ENCODE data around the gene RUVBL1.

The RUVBL1 gene

DNA sequence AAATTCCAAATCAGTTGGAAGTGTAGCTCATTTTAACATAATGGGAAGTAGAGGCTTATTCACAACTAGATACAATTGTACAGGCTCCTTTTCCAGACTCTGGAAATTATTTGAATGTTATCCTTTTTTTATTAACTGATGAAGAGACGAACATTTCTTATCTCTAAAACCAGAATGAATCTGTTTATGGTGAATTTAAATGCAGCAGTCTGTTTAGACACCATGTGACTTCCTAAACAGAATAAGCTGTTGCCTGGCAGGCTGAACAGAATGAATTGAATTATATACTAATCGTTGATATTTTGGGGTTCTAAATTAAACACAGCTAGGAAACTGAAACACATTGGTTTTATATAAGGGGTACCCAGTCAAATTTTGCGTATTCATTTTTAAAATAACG lies 67.4 kb downstream of the RUVBL1 start:
- no peak for ATAC-seq
- no peak for DNase-seq
- Mint-ChIP-seq H3K27me3 (no peaks in the 10 kb centered on the region), H3K4me3 (no peak overlapping the region), H3K36me3 (ENCODE audit: low read depth) (peaks cover 71% of the 10 kb centered on the region), H3K4me1 (peaks cover 35% of the 10 kb centered on the region), H3K27ac (no peak overlapping the region), H3K9me3 (no peaks in the 10 kb centered on the region)

DNA sequence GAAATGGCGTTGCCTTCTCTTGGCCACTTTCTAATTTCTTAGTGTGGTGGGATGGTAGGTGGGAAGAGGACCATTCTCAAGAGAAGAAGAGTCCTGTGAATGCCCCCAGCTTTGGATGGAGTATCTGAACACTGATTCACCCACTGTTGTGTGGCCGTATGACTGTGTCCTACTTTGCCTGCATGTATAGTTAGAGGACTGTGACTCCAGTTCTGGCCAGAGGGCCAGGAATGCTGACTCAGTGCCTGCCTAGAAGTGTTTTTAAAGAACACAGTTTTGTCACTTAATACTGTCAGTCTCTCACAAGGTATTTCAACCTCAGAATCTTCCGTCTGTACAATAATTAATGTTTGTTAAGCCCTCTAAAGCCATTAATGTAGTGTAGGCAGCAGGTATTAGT lies 69.2 kb downstream of the RUVBL1 start:
- Mint-ChIP-seq H3K27me3 (no peaks in the 10 kb centered on the region), H3K9me3 (no peaks in the 10 kb centered on the region), H3K4me1 (peaks cover 38% of the 10 kb centered on the region), H3K4me3 (peak overlapping the region; percentile 94), H3K36me3 (ENCODE audit: low read depth) (peaks cover 53% of the 10 kb centered on the region), H3K27ac (peak overlapping the region; percentile 94)
- DNase-seq (no peak), ATAC-seq (no peak)

DNA sequence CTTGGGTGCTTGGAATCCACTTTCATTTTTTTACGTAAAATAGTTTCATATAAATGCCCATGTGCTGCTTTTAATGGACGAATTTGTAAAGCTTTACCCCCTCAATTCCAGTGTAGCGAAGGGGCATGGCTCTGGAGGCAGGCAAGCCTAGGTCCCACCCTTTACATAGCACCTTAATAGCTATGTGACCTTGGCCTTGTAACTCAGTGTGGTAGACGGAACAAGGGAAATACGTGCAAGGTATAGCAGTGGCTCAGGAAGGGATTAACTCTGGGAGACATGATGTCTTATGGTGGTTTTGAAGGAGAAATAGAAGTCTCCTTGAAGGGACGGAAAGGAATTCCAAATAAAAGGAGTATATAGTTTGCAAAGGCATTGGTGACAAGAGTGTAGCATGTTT lies 70.0 kb downstream of the RUVBL1 start:
- ATAC-seq (no peak), DNase-seq (no peak)
- Mint-ChIP-seq H3K27me3 (no peaks in the 10 kb centered on the region), H3K4me1 (peaks cover 38% of the 10 kb centered on the region), H3K9me3 (no peaks in the 10 kb centered on the region), H3K27ac (peak overlapping the region; percentile 94), H3K36me3 (ENCODE audit: low read depth) (peaks cover 48% of the 10 kb centered on the region), H3K4me3 (peak overlapping the region; percentile 94)

DNA sequence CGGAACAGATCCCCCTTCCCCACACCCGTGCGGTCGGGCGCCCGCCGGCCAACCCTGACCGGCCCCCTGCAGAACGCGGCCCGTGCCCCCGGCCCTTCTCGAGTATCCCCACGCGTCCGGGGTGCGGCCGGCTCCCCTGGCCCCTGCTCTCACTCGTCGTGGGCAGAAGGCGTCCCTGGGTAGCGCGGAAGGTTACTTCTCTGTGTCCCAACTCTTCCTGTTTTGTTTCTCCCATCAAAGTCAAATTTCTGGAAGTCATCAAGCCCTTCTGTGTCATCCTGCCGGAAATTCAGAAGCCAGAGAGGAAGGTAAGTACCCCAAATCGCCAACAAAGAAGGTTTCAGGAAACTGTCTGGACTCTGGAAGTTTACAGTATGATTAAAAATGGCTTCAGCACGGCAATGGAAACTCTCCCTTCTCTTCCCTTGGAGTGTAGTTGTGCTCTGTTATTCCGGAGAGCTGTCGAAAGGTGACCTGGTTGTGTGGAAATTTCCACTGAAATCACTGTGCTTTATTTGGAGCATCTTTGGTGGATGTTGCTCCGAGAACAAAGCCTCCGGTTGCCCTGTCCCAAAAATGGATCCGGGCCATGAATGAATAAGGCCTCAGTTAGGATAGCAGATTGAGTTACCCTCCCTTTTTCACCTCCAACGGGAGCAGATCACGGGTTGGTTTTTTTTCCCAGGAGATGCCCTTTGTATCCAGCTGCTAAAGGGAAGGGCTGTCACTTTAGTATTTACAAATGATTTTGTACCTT lies 70.8 kb downstream of the RUVBL1 start:
- DNase-seq (no peak), ATAC-seq (no peak)
- H3K27ac Mint-ChIP-seq = peak overlapping the region; percentile 94
- H3K9me3 Mint-ChIP-seq = no peaks in the 10 kb centered on the region
- H3K36me3 Mint-ChIP-seq (ENCODE audit: low read depth) = peaks cover 45% of the 10 kb centered on the region
- no peaks in the 10 kb centered on the region for H3K27me3 Mint-ChIP-seq
- peak overlapping the region; percentile 94 for H3K4me3 Mint-ChIP-seq
- H3K4me1 Mint-ChIP-seq = peaks cover 38% of the 10 kb centered on the region

DNA sequence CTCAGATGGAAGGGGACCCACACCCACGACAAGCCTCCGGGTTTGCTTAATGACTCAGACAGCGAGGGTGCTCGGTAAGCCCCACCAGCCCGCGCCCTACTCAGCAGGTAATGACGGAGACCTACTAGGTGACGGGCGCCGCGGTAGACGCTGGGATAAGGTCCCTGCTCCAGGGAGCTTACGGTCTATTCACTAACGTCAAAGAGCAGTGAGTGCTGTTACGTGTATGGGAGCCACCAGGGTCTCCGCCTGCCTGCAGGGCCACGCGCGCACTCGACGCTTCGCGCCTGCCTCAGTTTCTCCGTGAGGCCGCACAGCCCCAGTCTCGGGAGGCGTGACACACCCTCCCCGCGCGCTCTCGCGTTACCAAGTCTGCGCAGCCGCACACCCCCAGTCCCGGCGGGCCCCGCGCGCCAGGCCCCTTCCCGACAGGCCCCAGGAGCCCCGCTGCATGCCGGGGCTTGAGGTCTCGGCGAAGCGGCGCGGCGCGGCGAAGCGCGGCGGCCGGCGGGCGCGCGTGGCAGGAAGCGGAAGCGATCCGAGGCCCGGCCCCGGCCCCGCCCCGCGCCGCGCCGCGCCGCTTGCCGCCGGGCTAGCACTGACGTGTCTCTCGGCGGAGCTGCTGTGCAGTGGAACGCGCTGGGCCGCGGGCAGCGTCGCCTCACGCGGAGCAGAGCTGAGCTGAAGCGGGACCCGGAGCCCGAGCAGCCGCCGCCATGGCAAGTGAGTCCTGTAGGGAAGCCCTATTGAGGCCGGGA lies 71.6 kb downstream of the RUVBL1 start, which contains the start of gene SEC61A1:
Gene SEC61A1, plus strand, starts transcription at position 601 of the 758 bp plus-strand sequence. Its CDS starts 116 bp downstream, at position 717.
- H3K27me3 Mint-ChIP-seq = no peaks in the 10 kb centered on the region

DNA sequence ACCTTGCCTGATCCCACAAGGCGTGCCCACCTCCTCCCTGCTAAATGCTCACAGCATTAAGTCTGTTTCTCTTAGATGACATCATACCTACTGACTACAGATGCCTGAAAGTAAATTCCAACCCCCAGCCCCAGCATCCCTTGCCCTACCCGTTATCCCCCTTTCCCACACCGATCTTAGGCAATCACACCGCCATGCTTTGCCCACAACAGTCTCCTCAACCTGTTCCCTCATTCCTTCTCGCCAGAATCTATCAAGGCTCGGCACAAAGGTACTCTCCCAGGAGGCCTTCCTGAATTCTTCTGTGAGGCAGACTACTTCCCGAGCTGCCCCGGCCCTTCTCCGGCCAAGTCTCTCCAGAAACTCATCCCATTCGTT lies 72.2 kb downstream of the RUVBL1 start:
- H3K27ac Mint-ChIP-seq = peak overlapping the region; percentile 94
- H3K9me3 Mint-ChIP-seq = no peaks in the 10 kb centered on the region
- H3K36me3 Mint-ChIP-seq (ENCODE audit: low read depth) = peaks cover 34% of the 10 kb centered on the region
- no peak for DNase-seq
- no peak for ATAC-seq
- peaks cover 3% of the 10 kb centered on the region for H3K27me3 Mint-ChIP-seq
- H3K4me1 Mint-ChIP-seq = peaks cover 38% of the 10 kb centered on the region
- peak overlapping the region; percentile 94 for H3K4me3 Mint-ChIP-seq

More for the DNA sequence above, 71.6 kb downstream of the RUVBL1 start, which contains the start of gene SEC61A1:
- DNase-seq = peak; percentile 97
- no peaks in the 10 kb centered on the region for H3K9me3 Mint-ChIP-seq
- peak within 1 kb of the TSS; percentile 94 for H3K4me3 Mint-ChIP-seq
- peaks cover 38% of the 10 kb centered on the region for H3K4me1 Mint-ChIP-seq
- H3K27ac Mint-ChIP-seq = peak within 1 kb of the TSS; percentile 94
- ATAC-seq = peak; percentile 97
- H3K36me3 Mint-ChIP-seq (ENCODE audit: low read depth) = peaks cover 38% of the 10 kb centered on the region

DNA sequence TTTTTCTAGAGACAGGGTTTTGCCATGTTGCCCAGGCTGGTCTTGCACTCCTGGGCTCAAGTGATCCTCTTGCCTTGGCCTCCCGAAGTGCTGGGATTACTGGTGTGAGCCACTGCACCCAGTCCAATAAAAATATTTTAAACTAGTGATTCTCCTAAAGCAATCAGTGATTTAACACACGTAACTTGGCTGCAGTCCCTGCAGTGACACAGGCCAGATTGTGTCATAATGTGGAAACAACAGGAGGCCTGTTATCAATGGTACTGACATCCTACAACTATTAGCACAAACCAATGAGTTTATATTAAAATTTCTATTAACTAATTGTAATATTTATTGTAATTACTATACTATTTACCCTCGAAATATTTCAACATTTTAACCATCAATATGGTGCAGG lies 73.0 kb downstream of the RUVBL1 start:
- H3K27me3 Mint-ChIP-seq = peaks cover 4% of the 10 kb centered on the region
- peaks cover 29% of the 10 kb centered on the region for H3K36me3 Mint-ChIP-seq (ENCODE audit: low read depth)
- H3K9me3 Mint-ChIP-seq = no peaks in the 10 kb centered on the region
- H3K4me3 Mint-ChIP-seq = no peak overlapping the region
- DNase-seq = no peak
- H3K27ac Mint-ChIP-seq = no peak overlapping the region
- H3K4me1 Mint-ChIP-seq = peaks cover 33% of the 10 kb centered on the region
- ATAC-seq = no peak

DNA sequence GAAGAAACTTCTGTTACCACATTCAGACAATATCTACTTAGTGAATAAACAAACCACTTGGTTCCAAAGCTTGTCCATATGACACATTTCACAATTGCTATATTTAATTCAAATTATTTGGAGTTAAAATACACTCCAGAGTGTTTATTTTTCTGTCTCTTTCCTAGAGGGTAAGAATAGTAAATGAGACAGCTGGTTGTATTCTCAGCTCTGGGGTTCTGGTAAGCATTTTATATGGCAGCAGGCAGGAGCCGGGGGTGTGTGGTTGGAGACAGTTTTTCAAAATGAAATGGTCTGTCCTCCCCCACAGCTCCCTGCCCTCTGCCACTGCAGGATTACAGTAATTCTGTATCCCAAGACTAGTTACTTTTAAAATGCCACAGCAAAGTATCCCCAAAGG lies 82.3 kb downstream of the RUVBL1 start:
- Mint-ChIP-seq H3K9me3 (no peaks in the 10 kb centered on the region), H3K4me3 (no peak overlapping the region), H3K36me3 (ENCODE audit: low read depth) (no peaks in the 10 kb centered on the region), H3K27me3 (peaks cover 11% of the 10 kb centered on the region), H3K27ac (no peak overlapping the region), H3K4me1 (no peaks in the 10 kb centered on the region)
- ATAC-seq (no peak), DNase-seq (no peak)

DNA sequence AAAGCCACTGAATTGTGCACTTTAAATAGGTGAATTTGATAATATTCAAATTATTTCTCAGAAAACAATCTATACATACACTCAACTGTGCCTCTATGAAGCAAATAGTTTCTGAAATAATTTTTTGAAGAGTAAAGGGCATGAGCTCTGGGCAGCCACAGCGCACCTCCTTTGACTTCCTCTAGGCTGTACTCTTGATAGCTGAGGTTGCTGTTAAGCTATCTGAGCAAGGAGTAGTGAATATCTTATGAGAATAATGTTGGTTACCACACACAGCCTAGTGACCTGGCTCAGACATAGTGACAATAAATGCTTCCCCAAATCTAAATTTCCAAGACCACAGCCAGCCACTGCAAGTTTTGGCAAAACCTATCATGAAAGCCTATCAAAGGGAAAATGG lies 83.0 kb downstream of the RUVBL1 start:
- Mint-ChIP-seq H3K4me1 (no peaks in the 10 kb centered on the region), H3K4me3 (no peak overlapping the region), H3K36me3 (ENCODE audit: low read depth) (no peaks in the 10 kb centered on the region), H3K27me3 (peaks cover 10% of the 10 kb centered on the region), H3K27ac (no peak overlapping the region), H3K9me3 (no peaks in the 10 kb centered on the region)
- ATAC-seq = no peak
- no peak for DNase-seq

DNA sequence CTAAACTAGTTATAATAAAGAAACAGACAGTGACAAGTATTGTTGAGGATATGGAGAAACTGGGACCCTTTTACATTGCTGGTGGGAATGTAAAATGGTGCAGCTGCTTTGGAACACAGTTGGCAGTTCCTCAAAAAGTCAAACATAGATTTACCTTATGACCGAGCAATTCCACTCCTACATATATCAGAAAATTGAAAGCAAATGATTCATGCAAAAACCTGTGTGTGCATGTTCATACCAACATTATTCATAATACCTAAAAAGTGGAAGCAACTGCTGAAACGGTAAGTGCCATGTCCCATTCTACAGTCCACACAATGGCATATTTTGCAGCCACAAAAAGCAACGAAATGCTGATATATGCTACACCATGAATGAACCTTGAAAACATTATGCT lies 83.6 kb downstream of the RUVBL1 start:
- Mint-ChIP-seq H3K36me3 (ENCODE audit: low read depth) (no peaks in the 10 kb centered on the region), H3K27me3 (peaks cover 10% of the 10 kb centered on the region), H3K27ac (no peak overlapping the region), H3K9me3 (no peaks in the 10 kb centered on the region), H3K4me1 (no peaks in the 10 kb centered on the region), H3K4me3 (no peak overlapping the region)
- ATAC-seq = no peak
- DNase-seq = no peak

DNA sequence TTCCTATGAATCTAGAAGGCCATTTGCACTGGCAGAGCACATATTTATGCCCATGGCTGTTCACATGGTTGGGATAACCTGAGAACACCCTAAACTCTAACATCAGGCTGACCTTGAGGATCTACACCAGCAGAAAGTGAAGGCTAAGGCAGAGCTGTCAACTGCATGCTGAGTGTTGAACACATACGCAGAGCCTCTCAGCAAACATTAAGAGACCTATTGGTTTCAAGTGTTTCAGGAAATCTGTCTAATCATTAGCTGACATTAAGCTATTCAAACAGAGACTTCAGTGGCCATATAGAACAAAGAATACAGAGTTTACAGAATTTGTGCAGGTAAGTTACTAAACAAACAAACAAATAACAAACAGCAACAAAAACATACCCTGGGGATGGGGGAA lies 87.5 kb downstream of the RUVBL1 start:
- DNase-seq (no peak), ATAC-seq (no peak)
- Mint-ChIP-seq H3K27ac (no peak overlapping the region), H3K4me1 (no peaks in the 10 kb centered on the region), H3K36me3 (ENCODE audit: low read depth) (no peaks in the 10 kb centered on the region), H3K9me3 (no peaks in the 10 kb centered on the region), H3K27me3 (peaks cover 10% of the 10 kb centered on the region), H3K4me3 (no peak overlapping the region)

DNA sequence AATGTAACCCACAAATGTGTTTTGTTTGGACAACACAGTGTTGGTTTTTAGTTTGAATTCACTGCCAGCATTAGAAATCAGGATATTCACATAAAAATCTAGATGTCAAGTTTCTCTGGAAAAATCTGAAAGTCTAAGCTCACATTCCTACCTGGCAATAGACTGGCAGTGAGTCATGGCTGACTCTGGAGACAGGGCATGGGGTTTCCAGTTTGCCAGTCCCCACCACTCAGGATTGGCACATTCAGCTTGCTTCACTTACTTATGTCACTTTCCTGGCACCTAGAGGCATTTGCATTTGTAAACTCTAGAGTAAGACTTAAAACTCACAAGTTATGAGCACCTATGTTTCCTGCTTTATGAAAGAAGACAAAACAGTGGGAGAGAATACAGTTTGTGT lies 90.5 kb downstream of the RUVBL1 start:
- Mint-ChIP-seq H3K27me3 (peaks cover 11% of the 10 kb centered on the region), H3K4me3 (no peak overlapping the region), H3K4me1 (no peaks in the 10 kb centered on the region), H3K27ac (no peak overlapping the region), H3K36me3 (ENCODE audit: low read depth) (no peaks in the 10 kb centered on the region), H3K9me3 (no peaks in the 10 kb centered on the region)
- DNase-seq (no peak), ATAC-seq (no peak)
